ENCODE measurements around the gene CCDC171. TPM values are rescaled to one million over a fixed set of nuclear protein-coding genes. Genes with fewer than 3 reads are reported as not detected.

Gene CCDC171
- total and polyA plus RNA-seq, 8 donors, result 1.2 to 26.3 (median 2.7) TPM; not detected in 1

DNA sequence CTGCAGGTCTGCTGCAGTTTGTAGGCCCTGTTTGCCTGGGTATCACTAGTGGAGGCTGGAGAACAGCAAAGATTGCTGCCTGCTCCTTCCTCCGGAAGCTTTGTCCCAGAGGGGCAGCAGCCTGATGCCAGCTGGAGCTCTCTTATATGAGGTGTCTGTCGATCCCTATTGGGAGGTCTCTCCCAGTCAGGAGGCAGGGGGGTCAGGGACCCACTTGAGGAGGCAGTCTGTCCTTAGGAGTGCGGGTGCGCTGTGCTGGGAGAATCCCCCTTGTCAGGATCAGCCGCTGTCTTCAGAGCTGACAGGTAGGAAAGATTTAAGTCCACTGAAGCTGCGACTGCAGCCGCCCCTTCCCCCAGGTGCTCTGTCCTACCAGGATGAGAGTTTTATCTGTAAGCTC lies 64.9 kb downstream of the CCDC171 start:
- Histone ChIP-seq H3K9me3 (no peaks in the 10 kb centered on the region), H3K27me3 (no peaks in the 10 kb centered on the region), H3K4me1 (no peaks in the 10 kb centered on the region), H3K36me3 (peaks cover 0 to 6% (median 0%) of the 10 kb centered on the region in 4 donors), H3K4me3 (no peak overlapping the region), H3K27ac (no peak overlapping the region)
- intact Hi-C loops (cut with DNase I; ENCODE audit: low total_unique reads), result no loop called here
- no peak for DNase-seq
- 88 to 98% (median 97%) methylated on average over 7 of the region's 7 CpGs for WGBS, 5 donors
- no peak for TF ChIP-seq POLR2A (IDR thresholded peaks at IDR 0.05)
- TF ChIP-seq CTCF (IDR thresholded peaks at IDR 0.05), result no peak
- no peak for TF ChIP-seq EP300 (IDR thresholded peaks at IDR 0.05)
- no peak for TF ChIP-seq POLR2AphosphoS5 (IDR thresholded peaks at IDR 0.05)

GRCh38 chr9:15618540-15619331 lies 65.9 kb downstream of the CCDC171 start:
- no peaks in the 10 kb centered on the region for H3K27me3 ChIP-seq
- DNase-seq, result no peak
- no peak overlapping the region for H3K27ac ChIP-seq
- peaks cover 0 to 4% (median 0%) of the 10 kb centered on the region in 4 donors for H3K36me3 ChIP-seq
- 87 to 95% (median 90%) methylated on average over 18 of the region's 18 CpGs for whole genome bisulfite sequencing, 5 donors
- intact Hi-C loops (cut with DNase I; ENCODE audit: low total_unique reads), result no loop called here
- no peak for TF ChIP-seq POLR2AphosphoS5 (IDR thresholded peaks at IDR 0.05)
- no peak for TF ChIP-seq EP300 (IDR thresholded peaks at IDR 0.05)
- TF ChIP-seq CTCF (IDR thresholded peaks at IDR 0.05), result no peak
- TF ChIP-seq POLR2A (IDR thresholded peaks at IDR 0.05), result no peak
- H3K4me3 ChIP-seq, result no peak overlapping the region
- H3K9me3 ChIP-seq, result no peaks in the 10 kb centered on the region
- H3K4me1 ChIP-seq, result no peaks in the 10 kb centered on the region

- Histone ChIP-seq H3K36me3 (no peaks in the 10 kb centered on the region), H3K4me3 (no peak overlapping the region), H3K9me3 (no peaks in the 10 kb centered on the region), H3K27ac (no peak overlapping the region), H3K4me1 (no peaks in the 10 kb centered on the region), H3K27me3 (no peaks in the 10 kb centered on the region)
- no peak for TF ChIP-seq EP300 (IDR thresholded peaks at IDR 0.05)
- no peak for TF ChIP-seq POLR2AphosphoS5 (IDR thresholded peaks at IDR 0.05)
- no peak for TF ChIP-seq POLR2A (IDR thresholded peaks at IDR 0.05)
- DNase-seq, result peak in 1 of 2 donors; percentile 30
- intact Hi-C loops (cut with DNase I; ENCODE audit: low total_unique reads), result no loop called here
- 12 to 39% (median 17%) methylated on average over 1 of the region's 1 CpG for WGBS, 5 donors
Measured at GRCh38 chr9:15622318-15622971, 69.6 kb downstream of the CCDC171 start.

GRCh38 chr9:15635752-15636151 lies 82.9 kb downstream of the CCDC171 start:
- H3K36me3 ChIP-seq, result no peaks in the 10 kb centered on the region
- DNase-seq, result no peak
- no peak overlapping the region for H3K4me3 ChIP-seq
- H3K4me1 ChIP-seq, result no peaks in the 10 kb centered on the region
- no peaks in the 10 kb centered on the region for H3K9me3 ChIP-seq
- 64 to 95% (median 83%) methylated on average over 1 of the region's 1 CpG for WGBS, 5 donors
- H3K27me3 ChIP-seq, result no peaks in the 10 kb centered on the region
- H3K27ac ChIP-seq, result no peak overlapping the region
- TF ChIP-seq POLR2AphosphoS5 (IDR thresholded peaks at IDR 0.05), result no peak
- TF ChIP-seq EP300 (IDR thresholded peaks at IDR 0.05), result no peak
- TF ChIP-seq POLR2A (IDR thresholded peaks at IDR 0.05), result no peak
- TF ChIP-seq CTCF (IDR thresholded peaks at IDR 0.05), result no peak
- intact Hi-C loops (cut with DNase I; ENCODE audit: low total_unique reads), result no loop called here
